Osteoblast (primary cell): ENCODE measurements around the gene NRG3. TPM values are rescaled to one million over a fixed set of nuclear protein-coding genes. Genes with fewer than 3 reads are reported as not detected.

Source experiments
- DNase-seq: peaks from one replicate; pipeline ENCODE4 v3.0.0; 2011; ENCODE audit warnings: low spot score, mixed read lengths; ENCODE audit not compliant: insufficient read length; ENCODE audit errors: missing footprints
- H2AFZ ChIP-seq: 2 replicates; pipeline ENCODE4 v1.6.0; 2011; ENCODE audit warnings: mild to moderate bottlenecking, low read length
- H3K27ac ChIP-seq: 2 replicates; pipeline ENCODE4 v1.5.1; 2011; ENCODE audit warnings: mild to moderate bottlenecking, low read depth, low read length, moderate library complexity
- H3K27me3 ChIP-seq: 2 replicates; pipeline ENCODE4 v1.6.0; 2012; ENCODE audit warnings: mild to moderate bottlenecking, control low read depth, inconsistent platforms, low read length, moderate library complexity; ENCODE audit not compliant: insufficient read depth
- H3K36me3 ChIP-seq: 2 replicates; pipeline ENCODE4 v1.5.1; 2011; ENCODE audit warnings: mild to moderate bottlenecking, low read length, control low read depth, moderate library complexity; ENCODE audit not compliant: insufficient read depth
- H3K4me1 ChIP-seq: 2 replicates; pipeline ENCODE4 v1.5.1; 2011; ENCODE audit warnings: mild to moderate bottlenecking, low read length, control low read depth, moderate library complexity; ENCODE audit not compliant: insufficient read depth
- H3K4me2 ChIP-seq: 2 replicates; pipeline ENCODE4 v1.6.0; 2011; ENCODE audit warnings: mild to moderate bottlenecking, low read length; ENCODE audit not compliant: insufficient read depth
- H3K4me3 ChIP-seq: fragments of 200-600 bp; sonication (generic); 3 replicates; pipeline ENCODE4 v1.5.1; 2012; ENCODE audit warnings: mild to moderate bottlenecking, low read length, inconsistent platforms; ENCODE audit not compliant: insufficient read depth
- H3K79me2 ChIP-seq: 2 replicates; pipeline ENCODE4 v1.6.0; 2012; ENCODE audit warnings: mild to moderate bottlenecking, low read length, control low read depth, inconsistent platforms; ENCODE audit not compliant: insufficient read depth
- H3K9me3 ChIP-seq: 2 replicates; pipeline ENCODE4 v1.5.1; 2011; ENCODE audit warnings: low read depth, low read length, control low read depth
- H4K20me1 ChIP-seq: 2 replicates; pipeline ENCODE4 v1.6.0; 2012; ENCODE audit warnings: mild to moderate bottlenecking, low read length, control low read depth; ENCODE audit not compliant: insufficient read depth
- CTCF ChIP-seq: IDR thresholded peaks from 2 replicates; pipeline ENCODE4 v1.5.1; 2011; ENCODE audit warnings: mild to moderate bottlenecking, low read depth, low read length, moderate library complexity; ENCODE audit errors: extremely low read depth
- total RNA-seq: library from RNA; depleted of rRNA; stranded (reverse); fragments of >200 nt; gene quantifications from 2 replicates; pipeline ENCODE4 v1.2.3, GENCODE V29; 2012

Gene NRG3
- total RNA-seq, 1 donor, result not detected

- H3K4me1 ChIP-seq, result no peaks in the 10 kb centered on the region
- H3K79me2 ChIP-seq, result no peaks in the 10 kb centered on the region
- DNase-seq, result no peak
- no peak overlapping the region for H3K4me3 ChIP-seq
- no peak overlapping the region for H3K4me2 ChIP-seq
- H3K27me3 ChIP-seq, result no peaks in the 10 kb centered on the region
- no peak overlapping the region for H2AFZ ChIP-seq
- H3K9me3 ChIP-seq, result no peaks in the 10 kb centered on the region
- H4K20me1 ChIP-seq, result no peaks in the 10 kb centered on the region
- TF ChIP-seq CTCF, result no peak
- no peak overlapping the region for H3K27ac ChIP-seq
- no peaks in the 10 kb centered on the region for H3K36me3 ChIP-seq
These were observed 768.6 kb downstream of the NRG3 start for GRCh38 chr10:82643601-82644000.

GRCh38 chr10:82645221-82645620 lies 770.2 kb downstream of the NRG3 start:
- Histone ChIP-seq H2AFZ (no peak overlapping the region), H3K4me1 (no peaks in the 10 kb centered on the region), H3K4me2 (no peak overlapping the region), H3K79me2 (no peaks in the 10 kb centered on the region), H3K9me3 (no peaks in the 10 kb centered on the region), H4K20me1 (no peaks in the 10 kb centered on the region), H3K36me3 (no peaks in the 10 kb centered on the region), H3K27ac (no peak overlapping the region), H3K27me3 (no peaks in the 10 kb centered on the region), H3K4me3 (no peak overlapping the region)
- DNase-seq, result no peak
- no peak for TF ChIP-seq CTCF

- Histone ChIP-seq H3K36me3 (no peaks in the 10 kb centered on the region), H3K27ac (no peak overlapping the region), H3K27me3 (no peaks in the 10 kb centered on the region), H4K20me1 (no peaks in the 10 kb centered on the region), H3K9me3 (peaks cover 2% of the 10 kb centered on the region), H3K79me2 (no peaks in the 10 kb centered on the region), H2AFZ (no peak overlapping the region), H3K4me3 (no peak overlapping the region), H3K4me2 (no peak overlapping the region), H3K4me1 (no peaks in the 10 kb centered on the region)
- no peak for DNase-seq
- TF ChIP-seq CTCF, result no peak
These were observed 778.5 kb downstream of the NRG3 start for GRCh38 chr10:82653244-82654155.

- Histone ChIP-seq H3K27me3 (no peaks in the 10 kb centered on the region), H3K4me3 (no peak overlapping the region), H3K79me2 (no peaks in the 10 kb centered on the region), H3K27ac (no peak overlapping the region), H3K9me3 (no peaks in the 10 kb centered on the region), H3K4me1 (no peaks in the 10 kb centered on the region), H2AFZ (no peak overlapping the region), H3K4me2 (no peak overlapping the region), H4K20me1 (no peaks in the 10 kb centered on the region), H3K36me3 (no peaks in the 10 kb centered on the region)
- no peak for TF ChIP-seq CTCF
- DNase-seq, result no peak
These were observed 785.2 kb downstream of the NRG3 start for GRCh38 chr10:82660205-82660604.
